HG03575 (cell line): ENCODE results near the gene RERG.
"Not testable (repeated sequence)": the region's sequence is repeated elsewhere in the genome, so short reads cannot be mapped to it uniquely, and the experiment has no call there.

Experiments used
- ATAC-seq: cut with Tn5 transposase; IDR thresholded peaks from one replicate; pipeline ENCODE4 v1.9.1; 2021; ENCODE audit not compliant: unreplicated experiment, insufficient number of reproducible peaks, low FRiP score; ENCODE audit errors: extremely low read depth

Gene RERG

DNA sequence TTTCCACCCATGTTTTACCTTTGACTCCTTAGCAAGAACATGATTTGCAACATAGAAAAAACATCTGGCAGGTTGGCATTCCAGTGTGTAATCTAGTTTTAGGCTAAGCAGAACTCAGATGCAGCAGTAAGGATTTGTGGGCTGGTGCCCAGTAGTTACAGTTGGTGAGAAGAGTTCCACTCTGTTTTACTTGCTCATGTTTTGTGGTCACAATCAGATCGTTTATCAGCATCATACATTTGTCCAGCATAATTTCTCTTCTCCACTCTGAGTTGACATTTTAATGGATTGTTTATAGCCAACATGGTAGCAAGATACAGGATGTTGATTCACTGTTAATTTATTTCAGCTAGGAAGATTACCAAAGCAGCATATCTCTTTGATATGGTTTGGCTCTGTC is 128.4 kb downstream of the RERG start:
- no peak for ATAC-seq

DNA sequence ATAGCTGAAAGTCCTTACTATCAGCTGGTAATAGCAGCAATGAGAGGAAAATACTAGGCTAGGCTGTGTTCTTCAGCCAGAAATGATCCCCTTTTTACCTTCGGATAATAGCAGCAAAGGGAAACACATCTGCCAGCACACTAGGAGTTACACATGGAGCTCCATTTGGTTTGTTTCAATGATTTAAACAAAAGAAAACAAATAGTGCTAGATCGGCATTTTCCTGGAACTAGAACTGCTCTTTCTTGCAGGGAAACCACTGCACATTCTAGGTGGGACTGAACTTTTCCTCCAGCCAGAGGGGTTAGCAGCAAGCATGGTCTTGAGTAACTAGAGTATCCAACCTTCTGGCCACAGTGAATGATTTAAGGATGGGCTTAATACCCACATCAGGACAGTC is 130.8 kb downstream of the RERG start:
- ATAC-seq = no peak

- ATAC-seq = no peak
Measured at GRCh38 chr12:15088105-15088504, 133.1 kb downstream of the RERG start.

- ATAC-seq = not testable (repeated sequence)
Measured at GRCh38 chr12:15077751-15078150, 143.5 kb downstream of the RERG start.

- ATAC-seq = no peak
Measured at GRCh38 chr12:15074351-15074750, 146.9 kb downstream of the RERG start.

DNA sequence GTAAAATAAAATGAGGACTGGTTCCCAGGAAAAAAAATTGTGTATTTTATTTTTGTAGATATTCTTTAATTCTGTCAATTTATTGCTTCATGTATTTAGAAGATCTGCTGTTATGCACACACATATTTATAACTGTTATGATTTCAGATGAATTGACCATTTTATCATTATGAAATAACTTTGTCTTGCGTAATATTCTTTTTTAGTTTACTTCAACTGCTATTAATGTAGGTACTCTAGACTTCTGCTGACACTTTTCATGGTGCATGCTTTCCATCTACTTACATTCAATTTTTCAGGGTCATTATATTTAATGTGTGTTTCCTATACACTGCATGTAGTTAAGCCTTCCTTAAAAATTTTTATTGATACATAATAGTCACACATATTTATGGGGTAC is 162.1 kb downstream of the RERG start:
- no peak for ATAC-seq
